HEK293T (cell line): ENCODE results near the gene C18orf63.

Experiments used
- CTCF ChIA-PET: fragments of 350-600 bp; formaldehyde crosslinking; extraction: SDS; loops from one replicate; lab custom pipeline; 2021; ENCODE audit warnings: antibody characterized with exemption, inconsistent platforms; lab: Yijun Ruan, JAX
- POLR2A ChIA-PET: fragments of 350-600 bp; formaldehyde crosslinking; extraction: SDS; loops from one replicate; lab custom pipeline; 2020; ENCODE audit warnings: antibody characterized with exemption, inconsistent platforms; lab: Yijun Ruan, JAX
- DNase-seq: peaks from one replicate; pipeline ENCODE4 v3.0.0; 2012; ENCODE audit warnings: mixed read lengths; ENCODE audit errors: extremely low spot score
- ARNT ChIP-seq: fragments of 450-650 bp; IDR thresholded peaks from 2 replicates; pipeline ENCODE4 v1.6.1; 2017; ENCODE audit warnings: mild to moderate bottlenecking
- BHLHE40 ChIP-seq: fragments of 450-650 bp; IDR thresholded peaks from 2 replicates; pipeline ENCODE4 v1.6.1; 2016; ENCODE audit warnings: mild to moderate bottlenecking, moderate library complexity, borderline replicate concordance
- CTBP1 ChIP-seq: fragments of 450-650 bp; IDR thresholded peaks from 2 replicates; pipeline ENCODE4 v1.6.1; 2016; ENCODE audit warnings: borderline replicate concordance
- ELF4 ChIP-seq: fragments of 450-650 bp; IDR thresholded peaks from 2 replicates; pipeline ENCODE4 v1.6.1; 2017; ENCODE audit warnings: antibody characterized with exemption
- FOXA1 ChIP-seq: fragments of 450-650 bp; IDR thresholded peaks from 2 replicates; pipeline ENCODE4 v1.6.1; 2016; ENCODE audit warnings: mild to moderate bottlenecking
- FOXK2 ChIP-seq: fragments of 450-650 bp; IDR thresholded peaks from 2 replicates; pipeline ENCODE4 v1.6.1; 2016; ENCODE audit warnings: mild to moderate bottlenecking
- FOXM1 ChIP-seq: fragments of 450-650 bp; IDR thresholded peaks from 2 replicates; pipeline ENCODE4 v1.6.1; 2017; ENCODE audit warnings: mild to moderate bottlenecking, borderline replicate concordance
- HDGF ChIP-seq: fragments of 450-650 bp; IDR thresholded peaks from 2 replicates; pipeline ENCODE4 v1.6.1; 2017; ENCODE audit warnings: antibody characterized with exemption, borderline replicate concordance
- L3MBTL2 ChIP-seq: fragments of 450-650 bp; conservative IDR thresholded peaks from 2 replicates; pipeline ENCODE4 v1.6.1; 2016; ENCODE audit warnings: mild to moderate bottlenecking
- LEF1 ChIP-seq: fragments of 450-650 bp; IDR thresholded peaks from 2 replicates; pipeline ENCODE4 v1.6.1; 2017; ENCODE audit warnings: mild to moderate bottlenecking, borderline replicate concordance
- NFRKB ChIP-seq: fragments of 450-650 bp; IDR thresholded peaks from 2 replicates; pipeline ENCODE4 v1.6.1; 2016; ENCODE audit warnings: mild to moderate bottlenecking, moderate library complexity
- PKNOX1 ChIP-seq: fragments of 450-650 bp; IDR thresholded peaks from 2 replicates; pipeline ENCODE4 v1.6.1; 2016
- SP1 ChIP-seq: fragments of 450-650 bp; IDR thresholded peaks from 2 replicates; pipeline ENCODE4 v1.6.1; 2017
- SUZ12 ChIP-seq: fragments of 450-650 bp; IDR thresholded peaks from 2 replicates; pipeline ENCODE4 v1.6.1; 2016; ENCODE audit warnings: mild to moderate bottlenecking
- TARDBP ChIP-seq: fragments of 450-650 bp; IDR thresholded peaks from 2 replicates; pipeline ENCODE4 v1.6.1; 2016
- ZNF384 ChIP-seq: fragments of 450-650 bp; IDR thresholded peaks from 2 replicates; pipeline ENCODE4 v1.6.1; 2016

The C18orf63 gene

GRCh38 chr18:74380916-74381315, 65.3 kb downstream of the C18orf63 start:
- no peak for DNase-seq
- CTCF ChIA-PET, result no interaction called here
- TF ChIP-seq BHLHE40, result no peak
- POLR2A ChIA-PET, result no interaction called here

- CTCF ChIA-PET, result no interaction called here
- no peak for TF ChIP-seq HDGF
- POLR2A ChIA-PET, result no interaction called here
- DNase-seq, result no peak
These were observed 66.1 kb downstream of the C18orf63 start for GRCh38 chr18:74381621-74382295.

GRCh38 chr18:74382481-74383017, 66.9 kb downstream of the C18orf63 start:
- DNase-seq, result no peak
- ChIA-PET CTCF (no interaction called here), POLR2A (no interaction called here)
- TF ChIP-seq LEF1 (no peak), FOXA1 (no peak), ZNF384 (no peak), BHLHE40 (no peak), FOXM1 (no peak), FOXK2 (no peak), TARDBP (no peak), CTBP1 (no peak), NFRKB (no peak), HDGF (no peak), SP1 (no peak), ELF4 (no peak), PKNOX1 (no peak)

GRCh38 chr18:74387383-74387782, 71.7 kb downstream of the C18orf63 start:
- TF ChIP-seq L3MBTL2 (no peak), FOXK2 (no peak), LEF1 (no peak), BHLHE40 (no peak), FOXA1 (no peak), SUZ12 (no peak), SP1 (no peak), NFRKB (no peak), ARNT (no peak), ELF4 (no peak), PKNOX1 (no peak), TARDBP (no peak), HDGF (no peak), CTBP1 (no peak)
- CTCF ChIA-PET, result no interaction called here
- POLR2A ChIA-PET, result no interaction called here
- DNase-seq, result no peak

GRCh38 chr18:74388227-74388626, 72.6 kb downstream of the C18orf63 start:
- no peak for DNase-seq
- POLR2A ChIA-PET, result no interaction called here

GRCh38 chr18:74389171-74389927, 73.7 kb downstream of the C18orf63 start:
- TF ChIP-seq LEF1 (no peak), PKNOX1 (no peak), NFRKB (no peak), TARDBP (no peak), CTBP1 (no peak), FOXA1 (no peak), ZNF384 (no peak), HDGF (no peak), FOXK2 (no peak), ARNT (no peak), FOXM1 (no peak), BHLHE40 (no peak), SUZ12 (no peak), ELF4 (no peak), SP1 (no peak), L3MBTL2 (no peak)
- ChIA-PET POLR2A (no interaction called here), CTCF (no interaction called here)
- no peak for DNase-seq

More at GRCh38 chr18:74388227-74388626, 72.6 kb downstream of the C18orf63 start:
- CTCF ChIA-PET, result no interaction called here
- TF ChIP-seq LEF1, result no peak
- TF ChIP-seq TARDBP, result no peak
- TF ChIP-seq ZNF384, result no peak
- no peak for TF ChIP-seq FOXA1
